SK-N-SH (cell line): ENCODE data around the gene C1RL. TPM values are rescaled to one million over a fixed set of nuclear protein-coding genes. Genes with fewer than 3 reads are reported as not detected.

ENCODE experiments used
- CTCF ChIA-PET: fragments of 300-600, 350-600 bp; formaldehyde crosslinking; extraction: SDS; loops from one replicate; lab custom pipeline; 2021; lab: Yijun Ruan, JAX
- POLR2A ChIA-PET: fragments of 350-600 bp; sonication (Branson Sonifier 250); formaldehyde crosslinking; extraction: SDS; loops from one replicate; lab custom pipeline; 2020; ENCODE audit warnings: antibody characterized with exemption, inconsistent platforms; lab: Yijun Ruan, JAX
- DNase-seq: peaks from one replicate; pipeline ENCODE4 v3.0.0; 2012
- H2AFZ ChIP-seq: fragments of 200-600 bp; sonication (generic); 2 replicates; pipeline ENCODE4 v1.8.1; 2016; ENCODE audit warnings: antibody characterized with exemption, mild to moderate bottlenecking, low read depth
- H3F3A ChIP-seq: fragments of 200-600 bp; sonication (generic); replicated peaks from 2 replicates; pipeline ENCODE3; 2016; ENCODE audit warnings: antibody characterized with exemption, mild to moderate bottlenecking; ENCODE audit not compliant: insufficient read depth
- H3K27ac ChIP-seq, 2 experiments: fragments of 200-500 bp in 1 of 2; fragments of 200-600 bp in 1 of 2; sonication (Bioruptor generic) in 1 of 2; sonication (generic), shearing (Covaris generic) in 1 of 2; 2 replicates each; pipeline versions ENCODE4 v1.5.1 to v1.6.1; 2014 to 2016; ENCODE audit warnings: low read depth in 2 of 2, inconsistent platforms in 1 of 2, low read length in 1 of 2, mild to moderate bottlenecking in 1 of 2, mixed read lengths in 1 of 2
- H3K27me3 ChIP-seq: fragments of 200-600 bp; sonication (generic), shearing (Covaris generic); 2 replicates; pipeline ENCODE4 v1.6.1; 2016; ENCODE audit warnings: mixed run types; ENCODE audit not compliant: insufficient read depth
- H3K36me3 ChIP-seq, 2 experiments: fragments of 200-500 bp in 1 of 2; fragments of 200-600 bp in 1 of 2; sonication (Bioruptor generic) in 1 of 2; sonication (generic) in 1 of 2; replicated peaks in 1 of 2; 2 replicates each; pipeline versions ENCODE3 to v1.5.1; 2014 to 2016; ENCODE audit warnings: low read length in 1 of 2, mild to moderate bottlenecking in 1 of 2; ENCODE audit not compliant: insufficient read depth in 2 of 2, control insufficient read depth in 1 of 2
- H3K4me1 ChIP-seq, 2 experiments: fragments of 200-500 bp in 1 of 2; fragments of 200-600 bp in 1 of 2; sonication (Bioruptor generic) in 1 of 2; sonication (generic), shearing (Covaris generic) in 1 of 2; 2 replicates each; pipeline versions ENCODE4 v1.5.1 to v1.6.1; 2014 to 2016; ENCODE audit warnings: low read depth in 1 of 2, low read length in 1 of 2, mixed run types in 1 of 2; ENCODE audit not compliant: insufficient read depth in 2 of 2, control insufficient read depth in 1 of 2
- H3K4me2 ChIP-seq: fragments of 200-600 bp; sonication (generic), shearing (Covaris generic); 2 replicates; pipeline ENCODE4 v1.6.1; 2017; ENCODE audit warnings: mixed run types
- H3K4me3 ChIP-seq, 2 experiments: fragments of 200-500 bp in 1 of 2; fragments of 200-600 bp in 1 of 2; sonication (Bioruptor generic) in 1 of 2; sonication (generic), shearing (Covaris generic) in 1 of 2; 2 replicates each; pipeline versions ENCODE4 v1.5.1 to v1.8.1; 2014 to 2016; ENCODE audit warnings: low read depth in 2 of 2, inconsistent platforms in 1 of 2, low read length in 1 of 2, mild to moderate bottlenecking in 1 of 2, mixed read lengths in 1 of 2, moderate library complexity in 1 of 2
- H3K79me2 ChIP-seq: fragments of 200-600 bp; sonication (generic); 2 replicates; pipeline ENCODE4 v1.8.1; 2017; ENCODE audit warnings: mild to moderate bottlenecking; ENCODE audit not compliant: insufficient read depth
- H3K9ac ChIP-seq: fragments of 200-600 bp; sonication (generic); 2 replicates; pipeline ENCODE4 v1.6.1; 2017; ENCODE audit warnings: mixed run types
- H3K9me2 ChIP-seq: fragments of 200-600 bp; sonication (generic); 2 replicates; pipeline ENCODE4 v1.6.1; 2017; ENCODE audit warnings: mixed run types
- H3K9me3 ChIP-seq: fragments of 200-600 bp; sonication (generic); 2 replicates; pipeline ENCODE4 v1.6.1; 2017; ENCODE audit warnings: mixed run types, mild to moderate bottlenecking, moderate library complexity
- H4K20me1 ChIP-seq: fragments of 200-600 bp; sonication (generic); 2 replicates; pipeline ENCODE4 v1.6.1; 2017; ENCODE audit warnings: mild to moderate bottlenecking, mixed run types; ENCODE audit not compliant: insufficient read depth
- ELF1 ChIP-seq: IDR thresholded peaks from 2 replicates; pipeline ENCODE4 v1.4.0; 2012
- EZH2phosphoT487 ChIP-seq: fragments of 200-600 bp; sonication (generic); IDR thresholded peaks from 2 replicates; pipeline ENCODE4 v1.6.1; 2017; ENCODE audit warnings: low read depth, mixed run types, mild to moderate bottlenecking, antibody characterized with exemption, moderate library complexity, borderline replicate concordance
- FOXM1 ChIP-seq: IDR thresholded peaks from 2 replicates; pipeline ENCODE4 v1.4.0; 2012; ENCODE audit warnings: low read depth, mild to moderate bottlenecking
- JUND ChIP-seq: IDR thresholded peaks from 2 replicates; pipeline ENCODE4 v1.4.0; 2012
- MEF2A ChIP-seq: IDR thresholded peaks from 2 replicates; pipeline ENCODE4 v1.4.0; 2012; ENCODE audit warnings: low read depth, borderline replicate concordance
- NRF1 ChIP-seq: IDR thresholded peaks from 2 replicates; pipeline ENCODE4 v1.6.1; 2012; ENCODE audit warnings: low read depth, mild to moderate bottlenecking, low read length
- POLR2AphosphoS5 ChIP-seq: IDR thresholded peaks from 2 replicates; pipeline ENCODE4 v1.6.1; 2012; ENCODE audit warnings: low read depth, low read length
- RCOR1 ChIP-seq: fragments of 150-350 bp; IDR thresholded peaks from 2 replicates; pipeline ENCODE4 v1.6.1; 2017; ENCODE audit warnings: antibody characterized with exemption, low read length
- TCF12 ChIP-seq: IDR thresholded peaks from 2 replicates; pipeline ENCODE4 v1.4.0; 2012
- WGBS: methylation state at CpG from one replicate; pipeline ENCODE4 v1.1.6; 2017; ENCODE audit warnings: low lambda C conversion rate; 5-methylcytosine and 5-hydroxymethylcytosine counted together
- polyA plus RNA-seq, 3 experiments: library from polyadenylated mRNA; depleted of rRNA; stranded (reverse); fragments of >200 nt; gene quantifications; 2 replicates each; pipeline ENCODE4 v1.2.3, GENCODE V29; 2012
- TF ChIP-seq, protein P1 (sequence below): fragments of 150-350 bp; IDR thresholded peaks from 2 replicates; pipeline ENCODE4 v1.6.1; 2016; ENCODE audit warnings: mild to moderate bottlenecking, low read depth, low read length
- TF ChIP-seq, protein P2 (sequence below): IDR thresholded peaks from 2 replicates; pipeline ENCODE4 v1.4.0; 2012; ENCODE audit warnings: low read depth, borderline replicate concordance
- TF ChIP-seq, protein P3 (sequence below): IDR thresholded peaks from 2 replicates; pipeline ENCODE4; 2012
- TF ChIP-seq, protein P4 (sequence below): fragments of 200-600 bp; sonication (generic); IDR thresholded peaks from 2 replicates; pipeline ENCODE4 v1.6.1; 2017; ENCODE audit warnings: antibody characterized with exemption, mild to moderate bottlenecking, moderate library complexity
- TF ChIP-seq, protein P5 (sequence below): IDR thresholded peaks from 2 replicates; pipeline ENCODE4 v1.4.0; 2012; ENCODE audit warnings: low read depth, borderline replicate concordance
- TF ChIP-seq, protein P6 (sequence below): IDR thresholded peaks from 2 replicates; pipeline ENCODE4 v1.6.1; 2012; ENCODE audit warnings: mild to moderate bottlenecking, low read depth, low read length, moderate library complexity

The C1RL gene
- polyA plus RNA-seq, 1 of the 3 experiments (the other 2 are of a cell fraction) = 8.3 TPM

DNA sequence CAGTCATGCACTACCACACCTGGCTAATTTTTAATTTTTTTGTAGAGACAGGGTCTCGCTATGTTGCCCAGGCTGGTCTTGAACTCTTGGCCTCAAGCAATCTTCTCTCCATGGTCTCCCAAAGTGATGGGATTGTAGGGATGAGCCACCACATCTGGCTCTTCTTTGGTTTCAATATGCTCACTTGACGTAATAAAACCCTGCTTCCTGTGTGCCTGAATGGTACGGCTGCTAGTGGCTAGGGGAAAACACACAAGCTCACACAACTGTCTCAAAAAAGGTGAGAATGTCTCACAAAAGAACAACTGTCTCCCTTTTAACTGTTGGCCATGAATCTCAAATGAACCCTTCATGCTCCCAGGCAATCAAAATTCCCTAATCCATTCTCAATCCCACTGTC is 33.5 kb downstream of the C1RL start:
- peaks cover 0 to 3% of the 10 kb centered on the region in 2 experiments; a peak in 1 of 4 replicates for H3K4me1 ChIP-seq
- CTCF ChIA-PET = interaction anchor here (0.9 to 1.8 kb wide), 5 partner anchors 12 to 34 kb away, joined by 3 to 7 read pairs (median 3); partner anchors contain the start of gene C1RL
- no peaks in the 10 kb centered on the region for H3K79me2 ChIP-seq
- POLR2A ChIA-PET = interaction anchor here (0.6 kb wide), 1 partner anchor 20 kb away, joined by 3 read pairs; no protein-coding TSS in a partner anchor
- no peak overlapping the region for H3K27ac ChIP-seq
- no peaks in the 10 kb centered on the region for H3K9me2 ChIP-seq
- no peak overlapping the region for H3K9ac ChIP-seq
- no peak for DNase-seq
- peaks cover 7% of the 10 kb centered on the region for H3F3A ChIP-seq
- no peak overlapping the region for H3K4me2 ChIP-seq
- H2AFZ ChIP-seq = no peak overlapping the region
- H3K36me3 ChIP-seq = no peaks in the 10 kb centered on the region
- WGBS = 69% methylated on average over 3 of the region's 3 CpGs
- H4K20me1 ChIP-seq = no peaks in the 10 kb centered on the region
- H3K9me3 ChIP-seq = no peaks in the 10 kb centered on the region
- no peak overlapping the region for H3K4me3 ChIP-seq
- H3K27me3 ChIP-seq = peaks cover 11% of the 10 kb centered on the region; the same call in 1 of the 2 replicates
- TF ChIP-seq JUND (no peak), ELF1 (no peak), NRF1 (no peak)
- TF ChIP-seq, protein P1, sequence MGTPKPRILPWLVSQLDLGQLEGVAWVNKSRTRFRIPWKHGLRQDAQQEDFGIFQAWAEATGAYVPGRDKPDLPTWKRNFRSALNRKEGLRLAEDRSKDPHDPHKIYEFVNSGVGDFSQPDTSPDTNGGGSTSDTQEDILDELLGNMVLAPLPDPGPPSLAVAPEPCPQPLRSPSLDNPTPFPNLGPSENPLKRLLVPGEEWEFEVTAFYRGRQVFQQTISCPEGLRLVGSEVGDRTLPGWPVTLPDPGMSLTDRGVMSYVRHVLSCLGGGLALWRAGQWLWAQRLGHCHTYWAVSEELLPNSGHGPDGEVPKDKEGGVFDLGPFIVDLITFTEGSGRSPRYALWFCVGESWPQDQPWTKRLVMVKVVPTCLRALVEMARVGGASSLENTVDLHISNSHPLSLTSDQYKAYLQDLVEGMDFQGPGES = no peak
- TF ChIP-seq, protein P2, sequence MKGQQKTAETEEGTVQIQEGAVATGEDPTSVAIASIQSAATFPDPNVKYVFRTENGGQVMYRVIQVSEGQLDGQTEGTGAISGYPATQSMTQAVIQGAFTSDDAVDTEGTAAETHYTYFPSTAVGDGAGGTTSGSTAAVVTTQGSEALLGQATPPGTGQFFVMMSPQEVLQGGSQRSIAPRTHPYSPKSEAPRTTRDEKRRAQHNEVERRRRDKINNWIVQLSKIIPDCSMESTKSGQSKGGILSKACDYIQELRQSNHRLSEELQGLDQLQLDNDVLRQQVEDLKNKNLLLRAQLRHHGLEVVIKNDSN = no peak
- TF ChIP-seq, protein P3, sequence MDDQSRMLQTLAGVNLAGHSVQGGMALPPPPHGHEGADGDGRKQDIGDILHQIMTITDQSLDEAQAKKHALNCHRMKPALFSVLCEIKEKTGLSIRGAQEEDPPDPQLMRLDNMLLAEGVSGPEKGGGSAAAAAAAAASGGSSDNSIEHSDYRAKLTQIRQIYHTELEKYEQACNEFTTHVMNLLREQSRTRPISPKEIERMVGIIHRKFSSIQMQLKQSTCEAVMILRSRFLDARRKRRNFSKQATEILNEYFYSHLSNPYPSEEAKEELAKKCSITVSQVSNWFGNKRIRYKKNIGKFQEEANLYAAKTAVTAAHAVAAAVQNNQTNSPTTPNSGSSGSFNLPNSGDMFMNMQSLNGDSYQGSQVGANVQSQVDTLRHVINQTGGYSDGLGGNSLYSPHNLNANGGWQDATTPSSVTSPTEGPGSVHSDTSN = no peak
- TF ChIP-seq, all 33 proteins: peak for 0

DNA sequence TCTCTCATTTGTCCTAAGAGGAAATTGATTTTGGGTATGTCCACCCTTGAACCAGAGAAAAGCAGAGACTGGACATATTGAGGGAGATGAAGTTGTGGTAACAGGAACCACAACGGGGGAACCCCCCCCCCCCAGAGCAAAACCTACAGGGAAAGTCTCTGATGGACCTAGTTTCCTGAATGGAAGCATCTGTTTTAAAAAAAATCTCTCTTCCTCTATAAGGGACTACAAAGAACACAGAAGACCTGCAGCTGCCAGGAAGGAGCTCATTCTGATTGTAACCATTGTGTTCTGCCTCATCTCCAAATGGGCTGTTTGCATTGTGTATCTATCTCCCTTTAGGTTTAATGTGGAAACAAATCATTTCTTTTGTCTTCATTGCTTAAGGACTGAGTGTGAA is 35.1 kb downstream of the C1RL start:
- peaks cover 11% of the 10 kb centered on the region; the same call in 1 of the 2 replicates for H3K27me3 ChIP-seq
- CTCF ChIA-PET = interaction anchor here (0.7 to 1.3 kb wide), 4 partner anchors 16 to 129 kb away, joined by 3 to 4 read pairs (median 4); no protein-coding TSS in a partner anchor
- H3K4me2 ChIP-seq = no peak overlapping the region
- no peaks in the 10 kb centered on the region for H3K36me3 ChIP-seq
- no peaks in the 10 kb centered on the region for H3K79me2 ChIP-seq
- 0% methylated on average over 1 of the region's 1 CpG for WGBS
- H3K9ac ChIP-seq = no peak overlapping the region
- H3K4me1 ChIP-seq = no peaks in the 10 kb centered on the region
- no peaks in the 10 kb centered on the region for H3K9me2 ChIP-seq
- POLR2A ChIA-PET = no interaction called here
- no peak for DNase-seq
- no peak overlapping the region for H3K4me3 ChIP-seq
- H3K9me3 ChIP-seq = no peaks in the 10 kb centered on the region
- H4K20me1 ChIP-seq = no peaks in the 10 kb centered on the region
- no peak overlapping the region for H3K27ac ChIP-seq
- no peaks in the 10 kb centered on the region for H3F3A ChIP-seq
- H2AFZ ChIP-seq = no peak overlapping the region
- TF ChIP-seq EZH2phosphoT487 (no peak), RCOR1 (no peak), FOXM1 (no peak), TCF12 (no peak), ELF1 (no peak), POLR2AphosphoS5 (no peak), MEF2A (no peak)
- TF ChIP-seq, protein P1 = no peak
- TF ChIP-seq, protein P4, sequence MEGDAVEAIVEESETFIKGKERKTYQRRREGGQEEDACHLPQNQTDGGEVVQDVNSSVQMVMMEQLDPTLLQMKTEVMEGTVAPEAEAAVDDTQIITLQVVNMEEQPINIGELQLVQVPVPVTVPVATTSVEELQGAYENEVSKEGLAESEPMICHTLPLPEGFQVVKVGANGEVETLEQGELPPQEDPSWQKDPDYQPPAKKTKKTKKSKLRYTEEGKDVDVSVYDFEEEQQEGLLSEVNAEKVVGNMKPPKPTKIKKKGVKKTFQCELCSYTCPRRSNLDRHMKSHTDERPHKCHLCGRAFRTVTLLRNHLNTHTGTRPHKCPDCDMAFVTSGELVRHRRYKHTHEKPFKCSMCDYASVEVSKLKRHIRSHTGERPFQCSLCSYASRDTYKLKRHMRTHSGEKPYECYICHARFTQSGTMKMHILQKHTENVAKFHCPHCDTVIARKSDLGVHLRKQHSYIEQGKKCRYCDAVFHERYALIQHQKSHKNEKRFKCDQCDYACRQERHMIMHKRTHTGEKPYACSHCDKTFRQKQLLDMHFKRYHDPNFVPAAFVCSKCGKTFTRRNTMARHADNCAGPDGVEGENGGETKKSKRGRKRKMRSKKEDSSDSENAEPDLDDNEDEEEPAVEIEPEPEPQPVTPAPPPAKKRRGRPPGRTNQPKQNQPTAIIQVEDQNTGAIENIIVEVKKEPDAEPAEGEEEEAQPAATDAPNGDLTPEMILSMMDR = no peak
- TF ChIP-seq, protein P5, sequence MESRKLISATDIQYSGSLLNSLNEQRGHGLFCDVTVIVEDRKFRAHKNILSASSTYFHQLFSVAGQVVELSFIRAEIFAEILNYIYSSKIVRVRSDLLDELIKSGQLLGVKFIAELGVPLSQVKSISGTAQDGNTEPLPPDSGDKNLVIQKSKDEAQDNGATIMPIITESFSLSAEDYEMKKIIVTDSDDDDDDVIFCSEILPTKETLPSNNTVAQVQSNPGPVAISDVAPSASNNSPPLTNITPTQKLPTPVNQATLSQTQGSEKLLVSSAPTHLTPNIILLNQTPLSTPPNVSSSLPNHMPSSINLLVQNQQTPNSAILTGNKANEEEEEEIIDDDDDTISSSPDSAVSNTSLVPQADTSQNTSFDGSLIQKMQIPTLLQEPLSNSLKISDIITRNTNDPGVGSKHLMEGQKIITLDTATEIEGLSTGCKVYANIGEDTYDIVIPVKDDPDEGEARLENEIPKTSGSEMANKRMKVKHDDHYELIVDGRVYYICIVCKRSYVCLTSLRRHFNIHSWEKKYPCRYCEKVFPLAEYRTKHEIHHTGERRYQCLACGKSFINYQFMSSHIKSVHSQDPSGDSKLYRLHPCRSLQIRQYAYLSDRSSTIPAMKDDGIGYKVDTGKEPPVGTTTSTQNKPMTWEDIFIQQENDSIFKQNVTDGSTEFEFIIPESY = no peak
- TF ChIP-seq, protein P6, sequence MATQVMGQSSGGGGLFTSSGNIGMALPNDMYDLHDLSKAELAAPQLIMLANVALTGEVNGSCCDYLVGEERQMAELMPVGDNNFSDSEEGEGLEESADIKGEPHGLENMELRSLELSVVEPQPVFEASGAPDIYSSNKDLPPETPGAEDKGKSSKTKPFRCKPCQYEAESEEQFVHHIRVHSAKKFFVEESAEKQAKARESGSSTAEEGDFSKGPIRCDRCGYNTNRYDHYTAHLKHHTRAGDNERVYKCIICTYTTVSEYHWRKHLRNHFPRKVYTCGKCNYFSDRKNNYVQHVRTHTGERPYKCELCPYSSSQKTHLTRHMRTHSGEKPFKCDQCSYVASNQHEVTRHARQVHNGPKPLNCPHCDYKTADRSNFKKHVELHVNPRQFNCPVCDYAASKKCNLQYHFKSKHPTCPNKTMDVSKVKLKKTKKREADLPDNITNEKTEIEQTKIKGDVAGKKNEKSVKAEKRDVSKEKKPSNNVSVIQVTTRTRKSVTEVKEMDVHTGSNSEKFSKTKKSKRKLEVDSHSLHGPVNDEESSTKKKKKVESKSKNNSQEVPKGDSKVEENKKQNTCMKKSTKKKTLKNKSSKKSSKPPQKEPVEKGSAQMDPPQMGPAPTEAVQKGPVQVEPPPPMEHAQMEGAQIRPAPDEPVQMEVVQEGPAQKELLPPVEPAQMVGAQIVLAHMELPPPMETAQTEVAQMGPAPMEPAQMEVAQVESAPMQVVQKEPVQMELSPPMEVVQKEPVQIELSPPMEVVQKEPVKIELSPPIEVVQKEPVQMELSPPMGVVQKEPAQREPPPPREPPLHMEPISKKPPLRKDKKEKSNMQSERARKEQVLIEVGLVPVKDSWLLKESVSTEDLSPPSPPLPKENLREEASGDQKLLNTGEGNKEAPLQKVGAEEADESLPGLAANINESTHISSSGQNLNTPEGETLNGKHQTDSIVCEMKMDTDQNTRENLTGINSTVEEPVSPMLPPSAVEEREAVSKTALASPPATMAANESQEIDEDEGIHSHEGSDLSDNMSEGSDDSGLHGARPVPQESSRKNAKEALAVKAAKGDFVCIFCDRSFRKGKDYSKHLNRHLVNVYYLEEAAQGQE = no peak
